SK-N-SH treated with all-trans-retinoic acid at 6 μM for 48 hours (cell line): Measurements from ENCODE around the gene ADORA2A.

ENCODE experiments used
- ATAC-seq: fragments of 200-7000 bp; cut with Tn5 transposase; 3 replicates; pipeline ENCODE4 v1.9.1; 2020; ENCODE audit warnings: mild to moderate bottlenecking, moderate library complexity
- ARNTL ChIP-seq: fragments of 450-650 bp; formaldehyde crosslinking; IDR thresholded peaks from 2 replicates; pipeline ENCODE4 v1.5.0; 2020; ENCODE audit warnings: low read depth, mild to moderate bottlenecking, moderate library complexity, borderline replicate concordance
- BACH2 ChIP-seq: fragments of 250-450 bp; sonication (Bioruptor Pico); IDR thresholded peaks from 2 replicates; pipeline ENCODE4 v1.9.0; 2021; ENCODE audit warnings: mild to moderate bottlenecking, borderline replicate concordance
- CREB5 ChIP-seq: fragments of 250-450 bp; sonication (Bioruptor Pico); IDR thresholded peaks from 2 replicates; pipeline ENCODE4 v1.5.1; 2020; ENCODE audit warnings: low read depth, mild to moderate bottlenecking, moderate library complexity
- CSDC2 ChIP-seq: fragments of 250-450 bp; sonication (Bioruptor Pico); IDR thresholded peaks from 2 replicates; pipeline ENCODE4 v1.5.0; 2020; ENCODE audit warnings: mild to moderate bottlenecking, moderate library complexity
- CSRNP3 ChIP-seq: fragments of 250-450 bp; sonication (Bioruptor Pico); IDR thresholded peaks from 2 replicates; pipeline ENCODE4 v1.5.1; 2021; ENCODE audit warnings: mild to moderate bottlenecking, moderate library complexity
- ESRRG ChIP-seq: fragments of 250-450 bp; sonication (Bioruptor Pico); IDR thresholded peaks from 2 replicates; pipeline ENCODE4 v1.6.1; 2021; ENCODE audit warnings: mild to moderate bottlenecking
- GLIS3 ChIP-seq: fragments of 250-450 bp; sonication (Bioruptor Pico); IDR thresholded peaks from 2 replicates; pipeline ENCODE4 v1.5.0; 2020; ENCODE audit warnings: mild to moderate bottlenecking, moderate library complexity
- ISL1 ChIP-seq: fragments of 250-450 bp; sonication (Bioruptor Pico); IDR thresholded peaks from 2 replicates; pipeline ENCODE4 v2.1.2; 2022; ENCODE audit warnings: mild to moderate bottlenecking, moderate library complexity
- OSR1 ChIP-seq: fragments of 250-450 bp; sonication (Bioruptor Pico); IDR thresholded peaks from 2 replicates; pipeline ENCODE4 v1.8.0; 2022; ENCODE audit warnings: moderate library complexity, mild to moderate bottlenecking, inconsistent platforms
- PPARA ChIP-seq: fragments of 250-450 bp; sonication (Bioruptor Pico); IDR thresholded peaks from 2 replicates; pipeline ENCODE4 v1.5.0; 2020; ENCODE audit warnings: mild to moderate bottlenecking, borderline replicate concordance
- SNAI2 ChIP-seq: fragments of 250-450 bp; sonication (Bioruptor Pico); IDR thresholded peaks from 2 replicates; pipeline ENCODE4 v1.5.0; 2020; ENCODE audit warnings: mild to moderate bottlenecking, moderate library complexity
- TOX ChIP-seq: fragments of 250-450 bp; sonication (Bioruptor Pico); IDR thresholded peaks from 2 replicates; pipeline ENCODE4 v1.8.0; 2021; ENCODE audit warnings: mild to moderate bottlenecking, moderate library complexity, borderline replicate concordance
- ZFP3 ChIP-seq: fragments of 250-450 bp; sonication (Bioruptor Pico); IDR thresholded peaks from 2 replicates; pipeline ENCODE4 v1.5.0; 2020; ENCODE audit warnings: mild to moderate bottlenecking, moderate library complexity
- ZNF565 ChIP-seq: fragments of 450-650 bp; formaldehyde crosslinking; conservative IDR thresholded peaks from 2 replicates; pipeline ENCODE4 v1.5.0; 2020; ENCODE audit warnings: low read depth, mild to moderate bottlenecking, moderate library complexity
- ZNF70 ChIP-seq: fragments of 450-650 bp; formaldehyde crosslinking; IDR thresholded peaks from 2 replicates; pipeline ENCODE4 v1.5.0; 2020; ENCODE audit warnings: mild to moderate bottlenecking, moderate library complexity
- ZNF8 ChIP-seq: fragments of 450-650 bp; formaldehyde crosslinking; IDR thresholded peaks from 2 replicates; pipeline ENCODE4 v1.5.0; 2020; ENCODE audit warnings: mild to moderate bottlenecking, moderate library complexity
- TF ChIP-seq, protein P1 (sequence below): fragments of 250-450 bp; sonication (Bioruptor Pico); IDR thresholded peaks from 2 replicates; pipeline ENCODE4 v1.8.0; 2021; ENCODE audit warnings: low read depth, mild to moderate bottlenecking, moderate library complexity, borderline replicate concordance
- TF ChIP-seq, protein P2 (sequence below): fragments of 250-450 bp; sonication (Bioruptor Pico); IDR thresholded peaks from 2 replicates; pipeline ENCODE4 v1.8.0; 2020; ENCODE audit warnings: mild to moderate bottlenecking, moderate library complexity, borderline replicate concordance
- TF ChIP-seq, protein P3 (sequence below): fragments of 250-450 bp; sonication (Bioruptor Pico); IDR thresholded peaks from 2 replicates; pipeline ENCODE4 v1.5.0; 2020; ENCODE audit warnings: mild to moderate bottlenecking, moderate library complexity

Gene ADORA2A

DNA sequence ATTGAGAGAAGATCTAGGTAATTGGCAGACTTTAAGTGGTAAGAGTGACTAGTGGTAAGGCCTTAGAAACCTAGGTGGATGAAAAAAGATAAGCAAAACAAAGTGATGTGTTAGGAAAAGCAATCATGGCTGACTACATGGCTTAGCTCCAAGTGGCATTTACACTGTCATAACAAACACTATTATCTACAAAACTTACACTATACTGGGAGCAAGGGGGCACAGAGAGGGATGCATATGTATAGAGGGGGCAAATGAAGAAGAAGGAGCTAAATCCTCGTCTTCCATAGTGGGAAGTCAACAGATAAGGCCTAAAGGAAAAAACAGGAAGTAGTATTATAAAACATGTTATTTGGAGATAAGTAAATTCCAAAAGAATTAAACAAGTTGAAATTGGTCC is 32.5 kb downstream of the ADORA2A start:
- ATAC-seq: no peak
- no peak for TF ChIP-seq CREB5 (CRISPR knock-in tag)
- TF ChIP-seq PPARA (CRISPR knock-in tag): no peak

DNA sequence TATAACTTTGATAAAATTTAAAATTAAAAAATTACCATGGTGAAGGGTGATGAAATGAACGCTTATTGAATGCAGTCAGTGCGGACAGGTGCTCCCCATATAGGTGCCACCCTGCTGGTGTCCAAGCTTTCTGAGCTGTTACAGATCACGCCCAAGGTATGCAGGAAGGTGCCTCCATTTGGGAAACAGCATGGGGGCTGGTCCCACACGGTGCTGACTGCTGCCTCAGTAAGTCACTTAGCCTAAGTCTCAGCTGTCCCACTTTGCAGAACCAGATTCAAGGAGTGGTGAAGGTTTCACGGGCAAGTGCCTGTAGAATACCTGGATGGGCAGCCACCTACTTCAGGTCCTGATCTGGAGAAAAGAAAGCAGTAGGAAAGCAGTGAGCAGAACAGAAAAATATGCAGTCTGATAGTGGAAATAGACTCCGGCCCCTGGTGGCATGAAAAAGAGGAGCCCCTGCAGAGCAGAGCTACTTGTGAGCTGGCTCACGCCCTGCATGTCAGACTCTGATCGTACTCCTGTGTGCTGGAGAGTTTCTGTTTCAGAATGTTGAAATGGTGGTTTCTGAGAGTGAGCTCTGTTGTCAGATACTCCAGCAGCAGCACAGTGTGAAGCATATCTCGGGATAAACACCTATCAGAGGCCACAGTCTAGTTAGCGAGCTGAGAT is 33.2 kb downstream of the ADORA2A start:
- TF ChIP-seq TOX (CRISPR knock-in tag) (no peak), ESRRG (CRISPR knock-in tag) (no peak), GLIS3 (CRISPR knock-in tag) (no peak), BACH2 (CRISPR knock-in tag) (no peak), ZFP3 (CRISPR knock-in tag) (no peak), PPARA (CRISPR knock-in tag) (no peak), ISL1 (CRISPR knock-in tag) (no peak), ZNF8 (CRISPR knock-in tag) (no peak), CREB5 (CRISPR knock-in tag) (no peak), CSDC2 (CRISPR knock-in tag) (no peak), SNAI2 (CRISPR knock-in tag) (no peak), OSR1 (no peak), ARNTL (CRISPR knock-in tag) (no peak), ZNF565 (CRISPR knock-in tag) (no peak), ZNF70 (CRISPR knock-in tag) (no peak), CSRNP3 (CRISPR knock-in tag) (no peak)
- TF ChIP-seq, protein P1, sequence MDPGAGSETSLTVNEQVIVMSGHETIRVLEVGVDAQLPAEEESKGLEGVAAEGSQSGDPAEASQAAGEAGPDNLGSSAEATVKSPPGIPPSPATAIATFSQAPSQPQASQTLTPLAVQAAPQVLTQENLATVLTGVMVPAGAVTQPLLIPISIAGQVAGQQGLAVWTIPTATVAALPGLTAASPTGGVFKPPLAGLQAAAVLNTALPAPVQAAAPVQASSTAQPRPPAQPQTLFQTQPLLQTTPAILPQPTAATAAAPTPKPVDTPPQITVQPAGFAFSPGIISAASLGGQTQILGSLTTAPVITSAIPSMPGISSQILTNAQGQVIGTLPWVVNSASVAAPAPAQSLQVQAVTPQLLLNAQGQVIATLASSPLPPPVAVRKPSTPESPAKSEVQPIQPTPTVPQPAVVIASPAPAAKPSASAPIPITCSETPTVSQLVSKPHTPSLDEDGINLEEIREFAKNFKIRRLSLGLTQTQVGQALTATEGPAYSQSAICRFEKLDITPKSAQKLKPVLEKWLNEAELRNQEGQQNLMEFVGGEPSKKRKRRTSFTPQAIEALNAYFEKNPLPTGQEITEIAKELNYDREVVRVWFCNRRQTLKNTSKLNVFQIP (CRISPR knock-in tag): no peak
- TF ChIP-seq, protein P2, sequence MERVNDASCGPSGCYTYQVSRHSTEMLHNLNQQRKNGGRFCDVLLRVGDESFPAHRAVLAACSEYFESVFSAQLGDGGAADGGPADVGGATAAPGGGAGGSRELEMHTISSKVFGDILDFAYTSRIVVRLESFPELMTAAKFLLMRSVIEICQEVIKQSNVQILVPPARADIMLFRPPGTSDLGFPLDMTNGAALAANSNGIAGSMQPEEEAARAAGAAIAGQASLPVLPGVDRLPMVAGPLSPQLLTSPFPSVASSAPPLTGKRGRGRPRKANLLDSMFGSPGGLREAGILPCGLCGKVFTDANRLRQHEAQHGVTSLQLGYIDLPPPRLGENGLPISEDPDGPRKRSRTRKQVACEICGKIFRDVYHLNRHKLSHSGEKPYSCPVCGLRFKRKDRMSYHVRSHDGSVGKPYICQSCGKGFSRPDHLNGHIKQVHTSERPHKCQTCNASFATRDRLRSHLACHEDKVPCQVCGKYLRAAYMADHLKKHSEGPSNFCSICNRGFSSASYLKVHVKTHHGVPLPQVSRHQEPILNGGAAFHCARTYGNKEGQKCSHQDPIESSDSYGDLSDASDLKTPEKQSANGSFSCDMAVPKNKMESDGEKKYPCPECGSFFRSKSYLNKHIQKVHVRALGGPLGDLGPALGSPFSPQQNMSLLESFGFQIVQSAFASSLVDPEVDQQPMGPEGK (CRISPR knock-in tag): no peak
- TF ChIP-seq, protein P3, sequence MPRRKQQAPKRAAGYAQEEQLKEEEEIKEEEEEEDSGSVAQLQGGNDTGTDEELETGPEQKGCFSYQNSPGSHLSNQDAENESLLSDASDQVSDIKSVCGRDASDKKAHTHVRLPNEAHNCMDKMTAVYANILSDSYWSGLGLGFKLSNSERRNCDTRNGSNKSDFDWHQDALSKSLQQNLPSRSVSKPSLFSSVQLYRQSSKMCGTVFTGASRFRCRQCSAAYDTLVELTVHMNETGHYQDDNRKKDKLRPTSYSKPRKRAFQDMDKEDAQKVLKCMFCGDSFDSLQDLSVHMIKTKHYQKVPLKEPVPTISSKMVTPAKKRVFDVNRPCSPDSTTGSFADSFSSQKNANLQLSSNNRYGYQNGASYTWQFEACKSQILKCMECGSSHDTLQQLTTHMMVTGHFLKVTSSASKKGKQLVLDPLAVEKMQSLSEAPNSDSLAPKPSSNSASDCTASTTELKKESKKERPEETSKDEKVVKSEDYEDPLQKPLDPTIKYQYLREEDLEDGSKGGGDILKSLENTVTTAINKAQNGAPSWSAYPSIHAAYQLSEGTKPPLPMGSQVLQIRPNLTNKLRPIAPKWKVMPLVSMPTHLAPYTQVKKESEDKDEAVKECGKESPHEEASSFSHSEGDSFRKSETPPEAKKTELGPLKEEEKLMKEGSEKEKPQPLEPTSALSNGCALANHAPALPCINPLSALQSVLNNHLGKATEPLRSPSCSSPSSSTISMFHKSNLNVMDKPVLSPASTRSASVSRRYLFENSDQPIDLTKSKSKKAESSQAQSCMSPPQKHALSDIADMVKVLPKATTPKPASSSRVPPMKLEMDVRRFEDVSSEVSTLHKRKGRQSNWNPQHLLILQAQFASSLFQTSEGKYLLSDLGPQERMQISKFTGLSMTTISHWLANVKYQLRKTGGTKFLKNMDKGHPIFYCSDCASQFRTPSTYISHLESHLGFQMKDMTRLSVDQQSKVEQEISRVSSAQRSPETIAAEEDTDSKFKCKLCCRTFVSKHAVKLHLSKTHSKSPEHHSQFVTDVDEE: no peak

More for the DNA sequence above, 33.2 kb downstream of the ADORA2A start:
- ATAC-seq: no peak
